Bronchial epithelial cell (primary cell): ENCODE results near the gene PTPMT1. TPM values are rescaled to one million over a fixed set of nuclear protein-coding genes. Genes with fewer than 3 reads are reported as not detected.

ENCODE experiments used
- DNase-seq: peaks from one replicate; pipeline ENCODE4 v3.0.0-alpha.2; 2010; ENCODE audit warnings: low read depth
- FAIRE-seq: peaks from 2 replicates; lab custom pipeline; 2011; peaks lifted over from hg19 to GRCh38; lab: Jason Lieb, UNC
- H3K27me3 ChIP-seq: 2 replicates; pipeline ENCODE4 v1.5.1; 2011; ENCODE audit warnings: low read length; ENCODE audit not compliant: control insufficient read depth, insufficient read depth
- H3K36me3 ChIP-seq: 2 replicates; pipeline ENCODE4 v1.5.1; 2011; ENCODE audit warnings: low read length; ENCODE audit not compliant: control insufficient read depth, insufficient read depth
- H3K4me3 ChIP-seq: 2 replicates; pipeline ENCODE4 v1.5.1; 2011; ENCODE audit warnings: mild to moderate bottlenecking, low read depth, low read length, control low read depth
- total RNA-seq: library from RNA; depleted of rRNA; stranded (reverse); fragments of >200 nt; gene quantifications from 2 replicates; pipeline ENCODE4 v1.2.1, GENCODE V29; 2014
- TF ChIP-seq, protein P1 (sequence below): IDR thresholded peaks from 2 replicates; pipeline ENCODE4 v1.5.1; 2011; ENCODE audit warnings: mild to moderate bottlenecking, moderate library complexity, low read length, control low read depth, inconsistent platforms; ENCODE audit not compliant: insufficient read depth, severe bottlenecking

PTPMT1 gene
- 124 and 147 TPM in 2 replicates for total RNA-seq

- Histone ChIP-seq H3K27me3 (no peaks in the 10 kb centered on the region), H3K4me3 (peak within 1 kb of the TSS; percentile 88), H3K36me3 (peaks cover 3% of the 10 kb centered on the region)
- FAIRE-seq (no peak), DNase-seq (peak; percentile 33)
- TF ChIP-seq, protein P1, sequence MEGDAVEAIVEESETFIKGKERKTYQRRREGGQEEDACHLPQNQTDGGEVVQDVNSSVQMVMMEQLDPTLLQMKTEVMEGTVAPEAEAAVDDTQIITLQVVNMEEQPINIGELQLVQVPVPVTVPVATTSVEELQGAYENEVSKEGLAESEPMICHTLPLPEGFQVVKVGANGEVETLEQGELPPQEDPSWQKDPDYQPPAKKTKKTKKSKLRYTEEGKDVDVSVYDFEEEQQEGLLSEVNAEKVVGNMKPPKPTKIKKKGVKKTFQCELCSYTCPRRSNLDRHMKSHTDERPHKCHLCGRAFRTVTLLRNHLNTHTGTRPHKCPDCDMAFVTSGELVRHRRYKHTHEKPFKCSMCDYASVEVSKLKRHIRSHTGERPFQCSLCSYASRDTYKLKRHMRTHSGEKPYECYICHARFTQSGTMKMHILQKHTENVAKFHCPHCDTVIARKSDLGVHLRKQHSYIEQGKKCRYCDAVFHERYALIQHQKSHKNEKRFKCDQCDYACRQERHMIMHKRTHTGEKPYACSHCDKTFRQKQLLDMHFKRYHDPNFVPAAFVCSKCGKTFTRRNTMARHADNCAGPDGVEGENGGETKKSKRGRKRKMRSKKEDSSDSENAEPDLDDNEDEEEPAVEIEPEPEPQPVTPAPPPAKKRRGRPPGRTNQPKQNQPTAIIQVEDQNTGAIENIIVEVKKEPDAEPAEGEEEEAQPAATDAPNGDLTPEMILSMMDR: no peak
Observed at GRCh38 chr11:47565340-47566148, at the start of gene PTPMT1. TSS of gene PTPMT1 (plus strand) at chr11:47565599. CDS start at chr11:47565623, 24 bp downstream.

DNA sequence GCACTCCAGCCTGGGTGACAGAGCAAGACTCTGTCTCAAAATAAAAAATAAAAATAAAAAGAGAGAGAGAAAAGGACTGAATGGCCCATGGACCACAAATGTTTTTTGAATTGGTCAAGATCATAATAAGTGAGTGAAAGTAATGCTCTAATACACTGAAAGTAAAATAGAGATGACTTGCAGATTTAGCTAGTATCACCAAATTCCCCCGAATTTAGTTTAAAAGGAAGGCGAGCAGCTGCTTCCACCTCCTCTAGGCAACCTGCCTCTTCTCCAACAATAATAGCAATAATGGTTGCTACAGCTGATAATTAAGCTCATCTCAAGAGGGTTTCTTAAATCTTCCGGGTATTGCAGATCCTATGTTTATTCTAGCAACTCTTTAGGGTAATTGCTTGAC is 49.2 kb upstream of the PTPMT1 start:
- no peaks in the 10 kb centered on the region for H3K27me3 ChIP-seq
- FAIRE-seq (no peak), DNase-seq (no peak)

DNA sequence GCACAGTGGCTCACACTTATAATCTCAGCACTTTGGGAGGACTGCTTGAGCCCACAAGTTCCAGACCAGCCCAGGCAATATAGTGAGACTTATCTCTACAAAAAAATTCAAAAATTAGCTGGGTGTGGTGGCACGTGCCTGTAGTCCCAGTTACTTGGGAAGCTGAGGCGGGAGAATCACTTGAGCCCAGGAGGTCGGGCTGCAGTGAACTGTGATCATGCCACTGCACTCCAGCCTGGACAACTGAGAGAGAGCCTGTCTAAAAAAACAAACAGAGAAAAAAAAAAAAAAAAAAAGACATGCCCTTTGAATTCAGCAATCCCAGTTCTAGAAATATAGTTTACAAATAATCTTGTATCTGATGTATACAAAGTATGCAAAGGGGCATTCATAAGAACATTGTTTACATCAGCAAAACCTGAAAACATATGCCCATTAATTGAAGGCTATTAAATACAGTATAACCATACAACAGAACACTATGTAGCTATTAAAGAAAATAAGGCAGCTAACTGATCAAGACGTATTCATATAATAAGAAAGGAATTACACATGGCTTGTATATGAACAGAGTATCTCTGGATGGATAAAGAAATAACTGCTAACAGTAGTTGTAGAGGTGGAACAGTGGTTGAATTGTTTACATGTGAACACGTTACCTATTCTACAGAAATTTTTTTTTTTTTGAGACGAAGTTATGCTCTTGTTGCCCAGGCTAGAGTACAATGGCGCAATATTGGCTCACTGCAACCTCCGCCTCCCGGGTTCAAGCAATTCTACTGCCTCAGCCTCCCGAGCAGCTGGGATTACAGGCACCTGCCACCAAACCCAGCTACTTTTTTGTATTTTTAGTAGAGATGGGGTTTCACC is 48.2 kb upstream of the PTPMT1 start:
- Histone ChIP-seq H3K4me3 (no peak overlapping the region), H3K36me3 (no peaks in the 10 kb centered on the region), H3K27me3 (no peaks in the 10 kb centered on the region)
- DNase-seq (no peak), FAIRE-seq (no peak)
- TF ChIP-seq, protein P1: no peak

More for the DNA sequence above, 49.2 kb upstream of the PTPMT1 start:
- TF ChIP-seq, protein P1: no peak
- Histone ChIP-seq H3K4me3 (no peak overlapping the region), H3K36me3 (no peaks in the 10 kb centered on the region)

GRCh38 chr11:47518212-47518964 is 47.0 kb upstream of the PTPMT1 start:
- DNase-seq (no peak), FAIRE-seq (no peak)
- TF ChIP-seq, protein P1: no peak
- Histone ChIP-seq H3K27me3 (no peaks in the 10 kb centered on the region), H3K4me3 (no peak overlapping the region), H3K36me3 (no peaks in the 10 kb centered on the region)

- no peaks in the 10 kb centered on the region for H3K27me3 ChIP-seq
- H3K4me3 ChIP-seq: no peak overlapping the region
- FAIRE-seq: no peak
- H3K36me3 ChIP-seq: no peaks in the 10 kb centered on the region
- TF ChIP-seq, protein P1: no peak
- peak; percentile 83 for DNase-seq
Observed at GRCh38 chr11:47523490-47524225, 41.7 kb upstream of the PTPMT1 start.
